BJ (cell line): Measurements from ENCODE around the gene BMERB1. TPM values are rescaled to one million over a fixed set of nuclear protein-coding genes. Genes with fewer than 3 reads are reported as not detected.

Experiments
- CTCF ChIA-PET: fragments of 350-600 bp; formaldehyde crosslinking; extraction: SDS; loops from one replicate; lab custom pipeline; 2021; ENCODE audit warnings: antibody characterized with exemption, inconsistent platforms; lab: Yijun Ruan, JAX
- POLR2A ChIA-PET: fragments of 300-600 bp; sonication (Branson Sonifier 250); formaldehyde crosslinking; extraction: SDS; loops from one replicate; lab custom pipeline; 2021; ENCODE audit warnings: antibody characterized with exemption; lab: Charles Lee
- DNase-seq: peaks from one replicate; pipeline ENCODE4 v3.0.0-alpha.2; 2011; ENCODE audit warnings: low read depth
- H3K27me3 ChIP-seq: 2 replicates; pipeline ENCODE4 v1.6.0; 2011; ENCODE audit warnings: low read length; ENCODE audit not compliant: control insufficient read depth, insufficient read depth
- H3K36me3 ChIP-seq: 2 replicates; pipeline ENCODE4 v1.5.1; 2011; ENCODE audit warnings: low read length; ENCODE audit not compliant: control insufficient read depth, insufficient read depth
- H3K4me3 ChIP-seq: 2 replicates; pipeline ENCODE4 v1.5.1; 2011; ENCODE audit warnings: low read depth, mild to moderate bottlenecking, control low read depth, low read length
- polyA plus RNA-seq: library from polyadenylated mRNA; depleted of rRNA; stranded (reverse); fragments of >200 nt; gene quantifications from 2 replicates; pipeline ENCODE4 v1.2.3, GENCODE V29; 2011
- TF ChIP-seq, protein P1 (sequence below): IDR thresholded peaks from 2 replicates; pipeline ENCODE4 v1.5.1; 2011; ENCODE audit warnings: low read depth, mild to moderate bottlenecking, control low read depth, inconsistent platforms, low read length, moderate library complexity; ENCODE audit not compliant: insufficient read depth

Gene BMERB1
- polyA plus RNA-seq, 1 experiment, result 72.8 TPM

DNA sequence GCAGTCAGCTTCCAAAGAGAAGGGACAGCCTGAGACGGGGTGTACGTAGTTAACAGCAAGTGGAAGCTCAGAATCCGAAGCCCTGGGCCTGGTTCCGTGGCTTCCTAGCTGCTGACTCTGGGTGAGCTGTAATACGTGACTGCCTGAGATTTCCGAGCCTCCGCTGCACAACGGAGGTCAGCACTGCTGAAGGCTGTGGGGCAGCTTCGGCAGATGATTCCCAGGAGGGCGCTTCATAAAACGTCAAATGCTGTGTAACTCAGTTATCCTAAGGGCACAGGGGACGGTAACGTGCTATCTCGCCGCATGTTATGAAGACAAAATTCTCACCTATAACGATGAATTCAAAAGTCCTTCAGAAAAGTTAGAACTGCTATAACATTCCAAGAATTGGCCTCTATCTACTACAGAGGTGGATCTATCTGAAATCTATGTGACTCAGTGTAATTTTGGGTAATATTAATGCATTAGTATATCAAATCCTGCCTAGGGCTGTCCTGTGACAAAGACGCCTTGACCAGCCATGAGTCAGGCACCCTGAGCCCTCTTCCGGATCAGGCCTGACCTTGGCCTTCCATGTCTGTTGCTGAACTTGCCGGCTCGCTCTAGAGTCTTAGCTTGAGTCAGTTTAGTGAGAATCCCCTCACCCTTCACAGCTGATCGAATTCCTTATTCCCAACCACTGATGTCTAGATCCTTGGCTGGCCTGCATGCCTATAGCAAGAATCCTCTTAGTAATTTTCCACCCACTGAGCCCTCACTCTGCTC is 165.1 kb downstream of the BMERB1 start:
- DNase-seq, result no peak
- CTCF ChIA-PET, result no interaction called here

DNA sequence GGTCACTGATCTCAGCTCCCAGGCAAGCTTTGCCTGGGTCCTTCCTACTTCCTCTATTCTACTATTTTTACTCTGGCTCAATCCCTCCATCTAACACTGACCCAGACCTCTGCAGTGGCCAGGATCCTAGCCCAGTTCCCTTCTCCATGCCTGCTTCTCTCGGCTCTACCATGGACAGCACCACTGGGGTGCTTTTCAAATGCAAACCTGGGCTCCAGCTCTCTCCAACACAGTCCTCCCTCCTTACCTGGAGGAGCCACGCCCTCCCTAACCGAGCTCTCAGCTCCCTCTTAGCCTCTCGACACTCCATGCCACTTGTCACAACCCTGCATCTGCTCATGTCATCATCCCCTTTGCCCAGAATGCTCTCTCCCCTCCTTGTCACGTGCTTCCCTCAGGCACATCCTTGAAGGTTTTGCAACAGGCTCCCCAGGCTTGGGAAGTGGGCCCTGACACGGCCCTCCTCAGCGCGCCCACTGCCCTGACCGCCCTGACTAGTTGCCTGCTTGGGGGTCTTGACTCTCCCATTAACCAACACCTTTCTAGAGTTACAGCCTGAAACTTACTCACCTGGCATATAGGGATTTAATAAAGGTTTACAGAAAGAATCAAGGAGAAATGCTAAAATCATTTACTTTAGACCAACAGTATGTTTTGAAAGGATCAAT is 167.0 kb downstream of the BMERB1 start:
- DNase-seq, result no peak
- Histone ChIP-seq H3K27me3 (no peaks in the 10 kb centered on the region), H3K36me3 (peaks cover 30% of the 10 kb centered on the region), H3K4me3 (no peak overlapping the region)
- TF ChIP-seq, protein P1, sequence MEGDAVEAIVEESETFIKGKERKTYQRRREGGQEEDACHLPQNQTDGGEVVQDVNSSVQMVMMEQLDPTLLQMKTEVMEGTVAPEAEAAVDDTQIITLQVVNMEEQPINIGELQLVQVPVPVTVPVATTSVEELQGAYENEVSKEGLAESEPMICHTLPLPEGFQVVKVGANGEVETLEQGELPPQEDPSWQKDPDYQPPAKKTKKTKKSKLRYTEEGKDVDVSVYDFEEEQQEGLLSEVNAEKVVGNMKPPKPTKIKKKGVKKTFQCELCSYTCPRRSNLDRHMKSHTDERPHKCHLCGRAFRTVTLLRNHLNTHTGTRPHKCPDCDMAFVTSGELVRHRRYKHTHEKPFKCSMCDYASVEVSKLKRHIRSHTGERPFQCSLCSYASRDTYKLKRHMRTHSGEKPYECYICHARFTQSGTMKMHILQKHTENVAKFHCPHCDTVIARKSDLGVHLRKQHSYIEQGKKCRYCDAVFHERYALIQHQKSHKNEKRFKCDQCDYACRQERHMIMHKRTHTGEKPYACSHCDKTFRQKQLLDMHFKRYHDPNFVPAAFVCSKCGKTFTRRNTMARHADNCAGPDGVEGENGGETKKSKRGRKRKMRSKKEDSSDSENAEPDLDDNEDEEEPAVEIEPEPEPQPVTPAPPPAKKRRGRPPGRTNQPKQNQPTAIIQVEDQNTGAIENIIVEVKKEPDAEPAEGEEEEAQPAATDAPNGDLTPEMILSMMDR, result no peak
- POLR2A ChIA-PET, result no interaction called here
- CTCF ChIA-PET, result interaction anchor here (1.1 kb wide), 1 partner anchor 198 kb away, joined by 3 read pairs; no protein-coding TSS in a partner anchor

More for the DNA sequence above, 165.1 kb downstream of the BMERB1 start:
- no peaks in the 10 kb centered on the region for H3K27me3 ChIP-seq
- POLR2A ChIA-PET, result no interaction called here
- TF ChIP-seq, protein P1, result no peak
- H3K4me3 ChIP-seq, result no peak overlapping the region
- peaks cover 29% of the 10 kb centered on the region for H3K36me3 ChIP-seq

DNA sequence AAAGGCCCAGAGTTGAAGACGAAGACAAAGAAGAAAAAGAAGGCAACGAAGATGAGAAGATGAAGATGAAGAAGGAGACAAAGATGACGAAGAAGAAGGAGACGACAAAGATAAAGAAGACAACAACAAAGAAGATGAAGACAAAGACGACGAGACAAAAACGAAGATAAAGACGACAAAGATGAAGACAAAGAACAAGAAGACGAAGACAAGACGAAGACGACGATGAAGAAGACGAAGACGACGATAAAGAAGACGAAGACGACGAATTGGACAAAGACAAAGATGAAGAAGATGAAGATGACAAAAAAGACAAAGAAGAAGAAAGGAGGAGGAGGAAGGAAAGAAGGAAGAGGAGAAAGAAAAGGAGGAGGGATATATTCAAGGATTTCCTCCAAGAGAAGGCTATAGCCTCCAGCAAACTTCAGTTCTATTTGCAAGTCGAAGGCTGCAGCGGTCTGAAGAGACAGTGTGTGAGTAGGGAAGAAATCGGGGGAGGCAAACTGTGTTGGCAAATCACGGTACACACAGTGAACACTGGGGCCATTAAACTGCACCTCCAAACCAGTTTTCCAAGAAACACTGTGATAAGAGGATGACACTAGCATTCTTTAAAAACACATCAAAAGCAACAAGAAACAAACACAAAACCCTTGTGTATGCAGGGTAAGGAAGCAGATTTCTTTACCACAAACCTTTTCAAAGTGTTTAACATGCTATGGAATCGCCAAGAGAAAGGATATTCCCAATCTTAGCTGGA is 168.1 kb downstream of the BMERB1 start:
- CTCF ChIA-PET, result no interaction called here

DNA sequence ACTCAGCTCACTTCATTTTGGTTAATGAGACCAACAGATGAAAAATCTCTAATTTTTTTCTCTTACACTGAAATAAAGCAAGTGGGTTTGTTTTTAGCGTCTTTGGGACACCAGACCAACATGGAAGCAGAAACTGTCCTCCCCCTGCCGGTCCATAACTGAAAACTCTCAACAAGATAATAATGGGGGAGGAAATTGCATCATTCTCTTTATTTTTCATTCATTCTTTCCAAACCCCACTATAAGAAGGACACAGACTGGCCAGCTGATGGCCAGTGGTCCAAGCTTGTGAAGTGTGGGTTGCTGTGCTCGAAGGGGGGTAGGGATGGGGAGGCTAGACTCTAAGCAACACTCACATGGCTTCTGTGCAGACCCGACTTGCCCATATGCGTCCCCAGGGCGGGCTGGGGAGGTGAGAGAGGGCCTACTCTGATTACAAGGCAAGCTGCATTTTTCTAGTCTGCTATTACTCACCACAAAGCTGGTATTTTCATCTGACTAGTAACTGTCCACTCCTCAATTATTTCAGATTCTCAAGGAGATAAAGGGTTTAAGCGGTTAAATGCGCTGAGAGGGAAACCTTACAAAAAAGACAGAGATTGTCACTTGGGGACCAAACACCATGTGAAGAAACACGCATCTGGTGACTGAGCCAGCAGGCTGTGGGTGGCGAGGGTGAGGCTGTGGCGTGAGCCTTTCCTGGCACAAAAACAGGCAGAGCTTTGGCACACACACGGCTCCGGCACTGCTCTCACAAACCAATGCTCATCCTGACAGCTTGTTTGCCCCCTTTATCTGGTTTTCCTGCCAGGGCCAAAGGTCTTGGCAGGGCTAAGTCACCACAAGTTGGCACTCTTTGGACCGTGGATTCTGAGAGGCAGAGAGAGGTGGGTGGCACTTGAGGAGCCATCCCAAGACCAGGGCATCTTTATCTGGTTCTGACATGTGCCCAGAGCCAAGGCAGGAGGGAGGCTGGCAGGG is 170.4 kb downstream of the BMERB1 start:
- H3K27me3 ChIP-seq, result no peaks in the 10 kb centered on the region
- ChIA-PET CTCF (interaction anchor here (0.9 kb wide), 2 partner anchors 92 to 216 kb away, joined by 4 read pairs; no protein-coding TSS in a partner anchor), POLR2A (interaction anchor here (0.5 kb wide), 1 partner anchor 10 kb away, joined by 6 read pairs; no protein-coding TSS in a partner anchor)
- no peak overlapping the region for H3K4me3 ChIP-seq
- TF ChIP-seq, protein P1, result no peak
- H3K36me3 ChIP-seq, result peaks cover 24% of the 10 kb centered on the region
- no peak for DNase-seq

More for the DNA sequence above, 168.1 kb downstream of the BMERB1 start:
- POLR2A ChIA-PET, result no interaction called here
- TF ChIP-seq, protein P1, result no peak
- no peak overlapping the region for H3K4me3 ChIP-seq
- peaks cover 30% of the 10 kb centered on the region for H3K36me3 ChIP-seq
- no peak for DNase-seq
- no peaks in the 10 kb centered on the region for H3K27me3 ChIP-seq
